IMR-90 (cell line): ENCODE results near the gene MSANTD7. TPM values are rescaled to one million over a fixed set of nuclear protein-coding genes. Genes with fewer than 3 reads are reported as not detected.

Source experiments
- ATAC-seq: fragments of 200-7000 bp; cut with Tn5 transposase; 2 replicates; pipeline ENCODE4 v1.9.1; 2020; ENCODE audit warnings: low read depth, mild to moderate bottlenecking, moderate library complexity
- BruUV-seq: library from RNA; stranded (reverse); fragments of 400-500 nt; replicated peaks from 2 replicates; lab custom pipeline; 2021; lab: Mats Ljungman, UMichigan
- CTCF ChIA-PET: fragments of 300-600 bp; formaldehyde crosslinking; extraction: SDS; loops from one replicate; lab custom pipeline; 2021; ENCODE audit warnings: antibody characterized with exemption; lab: Yijun Ruan, JAX
- POLR2A ChIA-PET: fragments of 300-600 bp; sonication (Branson Sonifier 250); formaldehyde crosslinking; loops from one replicate; lab custom pipeline; 2022; ENCODE audit warnings: antibody characterized with exemption; ENCODE audit not compliant: unreplicated experiment; lab: Charles Lee
- DNase-seq: peaks from one replicate; pipeline ENCODE4 v3.0.0; 2013
- H2AFZ ChIP-seq: replicated peaks from 2 replicates; pipeline ENCODE3; 2013; ENCODE audit warnings: low read length, mild to moderate bottlenecking; ENCODE audit not compliant: poor library complexity
- H2AK5ac ChIP-seq: 2 replicates; pipeline ENCODE4 v1.6.1; 2013; ENCODE audit warnings: low read depth, low read length, inconsistent platforms
- H2AK9ac ChIP-seq: replicated peaks from 2 replicates; pipeline ENCODE3; 2013; ENCODE audit warnings: mild to moderate bottlenecking, low read depth, low read length, moderate library complexity; ENCODE audit not compliant: poor library complexity
- H2BK120ac ChIP-seq: 2 replicates; pipeline ENCODE4 v1.6.1; 2013; ENCODE audit warnings: low read depth, low read length, inconsistent platforms
- H2BK15ac ChIP-seq: 3 replicates; pipeline ENCODE4 v1.6.1; 2013; ENCODE audit warnings: low read depth, low read length, inconsistent platforms
- H2BK20ac ChIP-seq: 2 replicates; pipeline ENCODE4 v1.6.1; 2013; ENCODE audit warnings: low read depth, mild to moderate bottlenecking, inconsistent platforms, low read length, moderate library complexity
- H2BK5ac ChIP-seq: 2 replicates; pipeline ENCODE4 v1.6.1; 2013; ENCODE audit warnings: mild to moderate bottlenecking, low read depth, low read length, inconsistent platforms; ENCODE audit not compliant: poor library complexity, severe bottlenecking
- H3K14ac ChIP-seq: replicated peaks from 2 replicates; pipeline ENCODE4 v1.6.1; 2013; ENCODE audit warnings: low read depth, low read length, inconsistent platforms
- H3K18ac ChIP-seq: 2 replicates; pipeline ENCODE4 v1.6.1; 2013; ENCODE audit warnings: low read depth, low read length, control low read depth
- H3K23ac ChIP-seq: 2 replicates; pipeline ENCODE4 v1.6.1; 2013; ENCODE audit warnings: low read depth, low read length, inconsistent platforms
- H3K27ac ChIP-seq: 2 replicates; pipeline ENCODE4 v1.5.1; 2013; ENCODE audit warnings: mild to moderate bottlenecking, control low read depth, low read length; ENCODE audit not compliant: insufficient read depth
- H3K27me3 ChIP-seq: 2 replicates; pipeline ENCODE4 v1.6.1; 2013; ENCODE audit warnings: low read length; ENCODE audit not compliant: control insufficient read depth, insufficient read depth
- H3K36me3 ChIP-seq: 2 replicates; pipeline ENCODE4 v1.6.1; 2013; ENCODE audit warnings: low read length, mixed read lengths; ENCODE audit not compliant: control insufficient read depth, insufficient read depth
- H3K4ac ChIP-seq: 2 replicates; pipeline ENCODE4 v1.6.1; 2013; ENCODE audit warnings: low read depth, low read length, inconsistent platforms
- H3K4me1 ChIP-seq: 2 replicates; pipeline ENCODE4 v1.6.1; 2013; ENCODE audit warnings: low read length, mixed read lengths; ENCODE audit not compliant: control insufficient read depth, insufficient read depth
- H3K4me2 ChIP-seq: 2 replicates; pipeline ENCODE4 v1.6.1; 2013; ENCODE audit warnings: low read depth, mild to moderate bottlenecking, control low read depth, low read length, moderate library complexity
- H3K4me3 ChIP-seq: 2 replicates; pipeline ENCODE4 v1.5.1; 2013; ENCODE audit warnings: low read depth, mild to moderate bottlenecking, control low read depth, low read length, moderate library complexity; ENCODE audit not compliant: insufficient read depth
- H3K56ac ChIP-seq: 2 replicates; pipeline ENCODE4 v1.6.1; 2013; ENCODE audit warnings: low read length, inconsistent platforms; ENCODE audit not compliant: insufficient read depth; ENCODE audit errors: extremely low read depth
- H3K79me1 ChIP-seq, 2 experiments: 2 replicates each; pipeline ENCODE4 v1.6.1; 2013; ENCODE audit warnings: low read length in 2 of 2, inconsistent platforms in 1 of 2, low read depth in 1 of 2
- H3K9ac ChIP-seq: 2 replicates; pipeline ENCODE4 v1.6.1; 2013; ENCODE audit warnings: low read depth, low read length, control low read depth
- H3K9me1 ChIP-seq: 2 replicates; pipeline ENCODE4 v1.6.1; 2013; ENCODE audit warnings: low read length, inconsistent platforms; ENCODE audit not compliant: insufficient read depth
- H3K9me3 ChIP-seq: 2 replicates; pipeline ENCODE4 v1.6.1; 2013; ENCODE audit warnings: low read length; ENCODE audit not compliant: control insufficient read depth, insufficient read depth
- H4K20me1 ChIP-seq: 2 replicates; pipeline ENCODE4 v1.6.1; 2013; ENCODE audit warnings: low read length, inconsistent platforms; ENCODE audit not compliant: insufficient read depth
- H4K5ac ChIP-seq: 2 replicates; pipeline ENCODE4 v1.6.1; 2013; ENCODE audit warnings: mild to moderate bottlenecking, low read depth, low read length, control low read depth
- H4K8ac ChIP-seq, 2 experiments: 2 replicates each; pipeline ENCODE4 v1.6.1; 2013; ENCODE audit warnings: low read depth in 2 of 2, low read length in 2 of 2, control low read depth in 1 of 2, inconsistent platforms in 1 of 2
- H4K91ac ChIP-seq: 2 replicates; pipeline ENCODE4 v1.6.1; 2013; ENCODE audit warnings: low read depth, low read length, inconsistent platforms; ENCODE audit not compliant: insufficient read depth
- CEBPB ChIP-seq: IDR thresholded peaks from 2 replicates; pipeline ENCODE4 v1.6.1; 2012; ENCODE audit warnings: low read depth, low read length, improper control_type of control experiment
- CHD1 ChIP-seq: IDR thresholded peaks from 2 replicates; pipeline ENCODE4 v1.6.1; 2012; ENCODE audit warnings: low read depth, low read length, improper control_type of control experiment
- FOS ChIP-seq: fragments of 150-350 bp; IDR thresholded peaks from 2 replicates; pipeline ENCODE4 v1.6.1; 2016; ENCODE audit warnings: low read depth, low read length
- MAFK ChIP-seq: IDR thresholded peaks from 2 replicates; pipeline ENCODE4 v1.6.1; 2012; ENCODE audit warnings: low read depth, low read length, improper control_type of control experiment
- MAZ ChIP-seq: IDR thresholded peaks from 2 replicates; pipeline ENCODE4 v1.6.1; 2012; ENCODE audit warnings: low read depth, mild to moderate bottlenecking, low read length, improper control_type of control experiment, moderate library complexity, borderline replicate concordance
- MXI1 ChIP-seq: IDR thresholded peaks from 2 replicates; pipeline ENCODE4 v1.6.1; 2012; ENCODE audit warnings: low read depth, mild to moderate bottlenecking, low read length, moderate library complexity, borderline replicate concordance
- NFE2L2 ChIP-seq: fragments of 150-350 bp; IDR thresholded peaks from 2 replicates; pipeline ENCODE4 v1.6.1; 2016; ENCODE audit warnings: low read depth, mild to moderate bottlenecking, low read length
- RAD21 ChIP-seq: IDR thresholded peaks from 2 replicates; pipeline ENCODE4 v1.6.1; 2012; ENCODE audit warnings: low read length, improper control_type of control experiment
- RCOR1 ChIP-seq: IDR thresholded peaks from 2 replicates; pipeline ENCODE4 v1.6.1; 2012; ENCODE audit warnings: mild to moderate bottlenecking, low read length, improper control_type of control experiment; ENCODE audit not compliant: insufficient replicate concordance
- SMC3 ChIP-seq: fragments of 150-350 bp; IDR thresholded peaks from 2 replicates; pipeline ENCODE4 v1.6.1; 2016; ENCODE audit warnings: low read depth, mild to moderate bottlenecking, antibody characterized with exemption, low read length, moderate library complexity
- WGBS, 2 experiments: methylation state at CpG; one replicate each; pipeline versions ENCODE4 v1.1.5 to v1.1.7; 2013; ENCODE audit warnings: missing lambda C conversion rate in 2 of 2; ENCODE audit not compliant: insufficient read length in 1 of 2; ENCODE audit errors: extremely low coverage in 2 of 2; 5-methylcytosine and 5-hydroxymethylcytosine counted together
- dilution Hi-C: fragments of 300-500 bp; cut with HindIII; formaldehyde crosslinking; loops from one replicate; pipeline ENCODE4 v1.14.3; 2018; ENCODE audit warnings: low sequenced_read_pairs; ENCODE audit not compliant: unreplicated experiment
- in situ Hi-C: fragments of 300-500 bp; cut with MboI; formaldehyde crosslinking; loops from 3 replicates; pipeline ENCODE4 v1.14.3; 2019; ENCODE audit warnings: low sequenced_read_pairs, inconsistent platforms, mixed read lengths
- intact Hi-C: fragments of 100-400 bp; cut with micrococcal nuclease; formaldehyde crosslinking; loops from 2 replicates; pipeline ENCODE4 v1.10.0; 2022
- polyA plus RNA-seq, 3 experiments: library from polyadenylated mRNA; depleted of rRNA; stranded (reverse); fragments of >200 nt; gene quantifications; 2 replicates each; pipeline ENCODE4 v1.2.3, GENCODE V29; 2012; ENCODE audit warnings: low replicate concordance in 1 of 3
- total RNA-seq: library from RNA; depleted of rRNA; stranded (reverse); fragments of >200 nt; gene quantifications from 2 replicates; pipeline ENCODE4 v1.2.3, GENCODE V29; 2012
- TF ChIP-seq, protein P1 (sequence below): fragments of 150-350 bp; IDR thresholded peaks from 2 replicates; pipeline ENCODE4 v1.6.1; 2016; ENCODE audit warnings: low read depth, mild to moderate bottlenecking, low read length, moderate library complexity, borderline replicate concordance
- TF ChIP-seq, protein P2 (sequence below): conservative IDR thresholded peaks from 2 replicates; pipeline ENCODE4 v1.5.1; 2012; ENCODE audit warnings: mild to moderate bottlenecking, low read depth, low read length, improper control_type of control experiment
- TF ChIP-seq, protein P3 (sequence below): fragments of 150-350 bp; IDR thresholded peaks from 2 replicates; pipeline ENCODE4 v1.6.1; 2017; ENCODE audit warnings: mild to moderate bottlenecking, antibody characterized with exemption, low read length, low read depth

MSANTD7 gene
- total and polyA plus RNA-seq, 2 of the 4 experiments (the other 2 are of a cell fraction) = 4.7 to 16.0 TPM

DNA sequence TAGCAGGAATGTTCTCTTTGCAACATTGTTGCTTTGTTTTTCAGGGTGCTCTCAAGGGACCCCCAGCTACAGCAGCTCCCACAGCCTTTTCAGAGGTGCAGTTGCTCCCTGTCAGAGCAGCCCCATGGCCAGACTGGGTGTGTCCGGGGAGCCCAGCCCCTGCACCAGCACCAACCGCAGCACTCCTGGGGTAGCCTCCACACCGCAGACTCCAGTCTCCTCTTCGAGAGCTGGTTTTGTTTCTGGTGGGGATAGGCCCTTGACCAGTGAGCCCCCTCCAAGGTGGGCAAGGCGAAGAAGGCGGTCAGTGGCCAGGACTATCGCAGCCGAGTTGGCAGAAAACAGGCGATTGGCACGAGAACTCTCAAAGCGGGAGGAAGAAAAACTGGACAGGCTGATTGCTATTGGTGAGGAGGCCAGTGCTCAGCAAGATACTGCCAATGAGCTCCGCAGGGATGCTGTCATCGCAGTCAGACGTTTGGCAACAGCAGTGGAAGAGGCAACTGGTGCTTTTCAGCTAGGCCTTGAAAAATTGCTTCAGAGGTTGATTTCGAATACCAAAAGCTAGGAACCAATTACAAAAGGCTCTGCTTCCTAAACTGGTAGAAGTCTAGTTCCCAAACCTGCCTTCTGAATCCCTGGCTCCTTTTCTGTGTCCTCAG is 5.4 kb downstream of the MSANTD7 start:
- BruUV-seq = no TSS peak
- H2AK5ac ChIP-seq = no peak overlapping the region
- H3K9me1 ChIP-seq = no peaks in the 10 kb centered on the region
- peaks cover 4% of the 10 kb centered on the region for H4K20me1 ChIP-seq
- in situ Hi-C loops (no loop called here), dilution Hi-C loops (no loop called here), intact Hi-C loops (no loop called here)
- H2BK20ac ChIP-seq = no peak overlapping the region
- H3K27me3 ChIP-seq = no peaks in the 10 kb centered on the region
- WGBS, 2 experiments = 94% methylated on average over 10 of the region's 15 CpGs; no CpG with 5 or more reads in 1 of the 2 experiments
- H3K18ac ChIP-seq = no peak overlapping the region
- no peak overlapping the region for H2BK120ac ChIP-seq
- H3K4me3 ChIP-seq = no peak overlapping the region
- H4K91ac ChIP-seq = no peak overlapping the region
- no peak overlapping the region for H3K4ac ChIP-seq
- H4K8ac ChIP-seq = no peak overlapping the region
- no peak overlapping the region for H3K56ac ChIP-seq
- H3K14ac ChIP-seq = no peak overlapping the region
- no peak overlapping the region for H4K5ac ChIP-seq
- H3K9me3 ChIP-seq = no peaks in the 10 kb centered on the region
- ATAC-seq = no peak
- H3K23ac ChIP-seq = no peak overlapping the region
- H2BK5ac ChIP-seq = no peak overlapping the region
- POLR2A ChIA-PET = no interaction called here
- 0 out of 2 replicates have a peak, but pooled peaks cover 1% of the 10 kb centered on the region for H3K4me1 ChIP-seq
- CTCF ChIA-PET = interaction anchor here (0.5 to 1.0 kb wide), 2 partner anchors 311 to 416 kb away, joined by 3 to 4 read pairs; no protein-coding TSS in a partner anchor
- H3K36me3 ChIP-seq = peaks cover 30% of the 10 kb centered on the region
- H2BK15ac ChIP-seq = no peak overlapping the region
- H3K79me1 ChIP-seq = peaks cover 29 to 38% of the 10 kb centered on the region in 2 experiments
- no peak overlapping the region for H2AFZ ChIP-seq
- no peak overlapping the region for H3K27ac ChIP-seq
- TF ChIP-seq MAZ = no peak
- no peak for TF ChIP-seq RCOR1
- TF ChIP-seq, protein P1, sequence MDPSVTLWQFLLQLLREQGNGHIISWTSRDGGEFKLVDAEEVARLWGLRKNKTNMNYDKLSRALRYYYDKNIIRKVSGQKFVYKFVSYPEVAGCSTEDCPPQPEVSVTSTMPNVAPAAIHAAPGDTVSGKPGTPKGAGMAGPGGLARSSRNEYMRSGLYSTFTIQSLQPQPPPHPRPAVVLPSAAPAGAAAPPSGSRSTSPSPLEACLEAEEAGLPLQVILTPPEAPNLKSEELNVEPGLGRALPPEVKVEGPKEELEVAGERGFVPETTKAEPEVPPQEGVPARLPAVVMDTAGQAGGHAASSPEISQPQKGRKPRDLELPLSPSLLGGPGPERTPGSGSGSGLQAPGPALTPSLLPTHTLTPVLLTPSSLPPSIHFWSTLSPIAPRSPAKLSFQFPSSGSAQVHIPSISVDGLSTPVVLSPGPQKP = no peak
- no peak for TF ChIP-seq MAFK
- no peak for TF ChIP-seq FOS
- TF ChIP-seq NFE2L2 = no peak
- TF ChIP-seq, protein P2, sequence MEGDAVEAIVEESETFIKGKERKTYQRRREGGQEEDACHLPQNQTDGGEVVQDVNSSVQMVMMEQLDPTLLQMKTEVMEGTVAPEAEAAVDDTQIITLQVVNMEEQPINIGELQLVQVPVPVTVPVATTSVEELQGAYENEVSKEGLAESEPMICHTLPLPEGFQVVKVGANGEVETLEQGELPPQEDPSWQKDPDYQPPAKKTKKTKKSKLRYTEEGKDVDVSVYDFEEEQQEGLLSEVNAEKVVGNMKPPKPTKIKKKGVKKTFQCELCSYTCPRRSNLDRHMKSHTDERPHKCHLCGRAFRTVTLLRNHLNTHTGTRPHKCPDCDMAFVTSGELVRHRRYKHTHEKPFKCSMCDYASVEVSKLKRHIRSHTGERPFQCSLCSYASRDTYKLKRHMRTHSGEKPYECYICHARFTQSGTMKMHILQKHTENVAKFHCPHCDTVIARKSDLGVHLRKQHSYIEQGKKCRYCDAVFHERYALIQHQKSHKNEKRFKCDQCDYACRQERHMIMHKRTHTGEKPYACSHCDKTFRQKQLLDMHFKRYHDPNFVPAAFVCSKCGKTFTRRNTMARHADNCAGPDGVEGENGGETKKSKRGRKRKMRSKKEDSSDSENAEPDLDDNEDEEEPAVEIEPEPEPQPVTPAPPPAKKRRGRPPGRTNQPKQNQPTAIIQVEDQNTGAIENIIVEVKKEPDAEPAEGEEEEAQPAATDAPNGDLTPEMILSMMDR = no peak
- TF ChIP-seq, protein P3, sequence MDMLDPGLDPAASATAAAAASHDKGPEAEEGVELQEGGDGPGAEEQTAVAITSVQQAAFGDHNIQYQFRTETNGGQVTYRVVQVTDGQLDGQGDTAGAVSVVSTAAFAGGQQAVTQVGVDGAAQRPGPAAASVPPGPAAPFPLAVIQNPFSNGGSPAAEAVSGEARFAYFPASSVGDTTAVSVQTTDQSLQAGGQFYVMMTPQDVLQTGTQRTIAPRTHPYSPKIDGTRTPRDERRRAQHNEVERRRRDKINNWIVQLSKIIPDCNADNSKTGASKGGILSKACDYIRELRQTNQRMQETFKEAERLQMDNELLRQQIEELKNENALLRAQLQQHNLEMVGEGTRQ = no peak
- TF ChIP-seq SMC3 = no peak
- no peak for TF ChIP-seq CHD1
- no peak for TF ChIP-seq RAD21
- TF ChIP-seq CEBPB = no peak
- TF ChIP-seq MXI1 = no peak
- H3K4me2 ChIP-seq = no peak overlapping the region
- H3K9ac ChIP-seq = no peak overlapping the region
- H2AK9ac ChIP-seq = no peak overlapping the region
- DNase-seq = no peak
